ENCODE measurements around the gene SYNE4. TPM values are rescaled to one million over a fixed set of nuclear protein-coding genes. Genes with fewer than 3 reads are reported as not detected.
A peak's percentile ranks its signal among the peaks of the same experiment; 100 is the strongest.

The SYNE4 gene
- total and polyA plus RNA-seq, 9 of the 15 experiments (the other 6 are each of a cell fraction or from before 2014, with no cell fraction given): 0.03 to 0.65 (median 0.29) TPM

- TF ChIP-seq TFAP4 (CRISPR knock-in tag; IDR thresholded peaks at IDR 0.05; ENCODE audit: borderline replicate concordance): peak; percentile 67; the same call in 1 of the 2 replicates
- no peak for TF ChIP-seq BMI1 (IDR thresholded peaks at IDR 0.05; ENCODE audit: low read length)
- no peak for TF ChIP-seq PPARD (CRISPR knock-in tag; IDR thresholded peaks at IDR 0.05)
- TF ChIP-seq ZNF507 (tag; conservative IDR thresholded peaks at IDR 0.05): no peak
- TF ChIP-seq ZBTB7A (IDR thresholded peaks at IDR 0.05; ENCODE audit: borderline replicate concordance, control insufficient read depth, low read depth, low read length): peak; percentile 57; the same call in 1 of the 2 replicates
- TF ChIP-seq ZNF3 (CRISPR knock-in tag; IDR thresholded peaks at IDR 0.05): no peak
- TF ChIP-seq CSDE1 (IDR thresholded peaks at IDR 0.05): no peak
- TF ChIP-seq, protein P1, sequence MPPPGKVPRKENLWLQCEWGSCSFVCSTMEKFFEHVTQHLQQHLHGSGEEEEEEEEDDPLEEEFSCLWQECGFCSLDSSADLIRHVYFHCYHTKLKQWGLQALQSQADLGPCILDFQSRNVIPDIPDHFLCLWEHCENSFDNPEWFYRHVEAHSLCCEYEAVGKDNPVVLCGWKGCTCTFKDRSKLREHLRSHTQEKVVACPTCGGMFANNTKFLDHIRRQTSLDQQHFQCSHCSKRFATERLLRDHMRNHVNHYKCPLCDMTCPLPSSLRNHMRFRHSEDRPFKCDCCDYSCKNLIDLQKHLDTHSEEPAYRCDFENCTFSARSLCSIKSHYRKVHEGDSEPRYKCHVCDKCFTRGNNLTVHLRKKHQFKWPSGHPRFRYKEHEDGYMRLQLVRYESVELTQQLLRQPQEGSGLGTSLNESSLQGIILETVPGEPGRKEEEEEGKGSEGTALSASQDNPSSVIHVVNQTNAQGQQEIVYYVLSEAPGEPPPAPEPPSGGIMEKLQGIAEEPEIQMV (tag; conservative IDR thresholded peaks at IDR 0.05; ENCODE audit: low read depth): no peak
- no peak for TF ChIP-seq SMARCA5 (IDR thresholded peaks at IDR 0.05)
- TF ChIP-seq CEBPG (CRISPR knock-in tag; IDR thresholded peaks at IDR 0.05): no peak
- TF ChIP-seq CEBPG (tag; conservative IDR thresholded peaks at IDR 0.05 in 1 of 2, IDR thresholded peaks at IDR 0.05 in 1 of 2): no peak
- TF ChIP-seq SETDB1 (IDR thresholded peaks at IDR 0.05; ENCODE audit: low read length): no peak
- no peak for TF ChIP-seq ZSCAN32 (CRISPR knock-in tag; IDR thresholded peaks at IDR 0.05)
- no peak for TF ChIP-seq ZNF143 (CRISPR knock-in tag; IDR thresholded peaks at IDR 0.05)
- TF ChIP-seq ZNF165 (CRISPR knock-in tag; IDR thresholded peaks at IDR 0.05; ENCODE audit: borderline replicate concordance): no peak
- no peak for TF ChIP-seq IFI16 (CRISPR knock-in tag; IDR thresholded peaks at IDR 0.05)
- no peak for TF ChIP-seq ZFP1 (CRISPR knock-in tag; IDR thresholded peaks at IDR 0.05)
- TF ChIP-seq, protein P2, sequence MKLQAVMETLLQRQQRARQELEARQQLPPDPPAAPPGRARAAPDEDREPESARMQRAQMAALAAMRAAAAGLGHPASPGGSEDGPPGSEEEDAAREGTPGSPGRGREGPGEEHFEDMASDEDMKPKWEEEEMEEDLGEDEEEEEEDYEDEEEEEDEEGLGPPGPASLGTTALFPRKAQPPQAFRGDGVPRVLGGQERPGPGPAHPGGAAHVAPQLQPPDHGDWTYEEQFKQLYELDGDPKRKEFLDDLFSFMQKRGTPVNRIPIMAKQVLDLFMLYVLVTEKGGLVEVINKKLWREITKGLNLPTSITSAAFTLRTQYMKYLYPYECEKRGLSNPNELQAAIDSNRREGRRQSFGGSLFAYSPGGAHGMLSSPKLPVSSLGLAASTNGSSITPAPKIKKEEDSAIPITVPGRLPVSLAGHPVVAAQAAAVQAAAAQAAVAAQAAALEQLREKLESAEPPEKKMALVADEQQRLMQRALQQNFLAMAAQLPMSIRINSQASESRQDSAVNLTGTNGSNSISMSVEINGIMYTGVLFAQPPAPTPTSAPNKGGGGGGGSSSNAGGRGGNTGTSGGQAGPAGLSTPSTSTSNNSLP (IDR thresholded peaks at IDR 0.05; ENCODE audit: borderline replicate concordance, low read depth, low read length): peak; percentile 69; the same call in 1 of the 2 replicates
- TF ChIP-seq, protein P3, sequence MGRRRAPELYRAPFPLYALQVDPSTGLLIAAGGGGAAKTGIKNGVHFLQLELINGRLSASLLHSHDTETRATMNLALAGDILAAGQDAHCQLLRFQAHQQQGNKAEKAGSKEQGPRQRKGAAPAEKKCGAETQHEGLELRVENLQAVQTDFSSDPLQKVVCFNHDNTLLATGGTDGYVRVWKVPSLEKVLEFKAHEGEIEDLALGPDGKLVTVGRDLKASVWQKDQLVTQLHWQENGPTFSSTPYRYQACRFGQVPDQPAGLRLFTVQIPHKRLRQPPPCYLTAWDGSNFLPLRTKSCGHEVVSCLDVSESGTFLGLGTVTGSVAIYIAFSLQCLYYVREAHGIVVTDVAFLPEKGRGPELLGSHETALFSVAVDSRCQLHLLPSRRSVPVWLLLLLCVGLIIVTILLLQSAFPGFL (CRISPR knock-in tag; IDR thresholded peaks at IDR 0.05): no peak
- no peak for TF ChIP-seq COPS2 (conservative IDR thresholded peaks at IDR 0.05)
- no peak for TF ChIP-seq ZNF445 (CRISPR knock-in tag; IDR thresholded peaks at IDR 0.05; ENCODE audit: low read depth)
- TF ChIP-seq, protein P4, sequence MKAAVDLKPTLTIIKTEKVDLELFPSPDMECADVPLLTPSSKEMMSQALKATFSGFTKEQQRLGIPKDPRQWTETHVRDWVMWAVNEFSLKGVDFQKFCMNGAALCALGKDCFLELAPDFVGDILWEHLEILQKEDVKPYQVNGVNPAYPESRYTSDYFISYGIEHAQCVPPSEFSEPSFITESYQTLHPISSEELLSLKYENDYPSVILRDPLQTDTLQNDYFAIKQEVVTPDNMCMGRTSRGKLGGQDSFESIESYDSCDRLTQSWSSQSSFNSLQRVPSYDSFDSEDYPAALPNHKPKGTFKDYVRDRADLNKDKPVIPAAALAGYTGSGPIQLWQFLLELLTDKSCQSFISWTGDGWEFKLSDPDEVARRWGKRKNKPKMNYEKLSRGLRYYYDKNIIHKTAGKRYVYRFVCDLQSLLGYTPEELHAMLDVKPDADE (conservative IDR thresholded peaks at IDR 0.05; ENCODE audit: control insufficient read depth, low read depth, low read length): 0 out of 2 replicates have a peak, but pooled peaks have one; percentile 34
These were observed 5.7 kb upstream of the SYNE4 start, which contains the start of gene ALKBH6 (continued) for GRCh38 chr19:36014012-36014924.

Data from K562 (cell line).